OCI-M1 (cell line): ENCODE results near the gene MARCHF10.

Experiments used
- DNase-seq: peaks from one replicate; lab custom pipeline; 2025; lab: John Stamatoyannopoulos, UW

Gene MARCHF10

DNA sequence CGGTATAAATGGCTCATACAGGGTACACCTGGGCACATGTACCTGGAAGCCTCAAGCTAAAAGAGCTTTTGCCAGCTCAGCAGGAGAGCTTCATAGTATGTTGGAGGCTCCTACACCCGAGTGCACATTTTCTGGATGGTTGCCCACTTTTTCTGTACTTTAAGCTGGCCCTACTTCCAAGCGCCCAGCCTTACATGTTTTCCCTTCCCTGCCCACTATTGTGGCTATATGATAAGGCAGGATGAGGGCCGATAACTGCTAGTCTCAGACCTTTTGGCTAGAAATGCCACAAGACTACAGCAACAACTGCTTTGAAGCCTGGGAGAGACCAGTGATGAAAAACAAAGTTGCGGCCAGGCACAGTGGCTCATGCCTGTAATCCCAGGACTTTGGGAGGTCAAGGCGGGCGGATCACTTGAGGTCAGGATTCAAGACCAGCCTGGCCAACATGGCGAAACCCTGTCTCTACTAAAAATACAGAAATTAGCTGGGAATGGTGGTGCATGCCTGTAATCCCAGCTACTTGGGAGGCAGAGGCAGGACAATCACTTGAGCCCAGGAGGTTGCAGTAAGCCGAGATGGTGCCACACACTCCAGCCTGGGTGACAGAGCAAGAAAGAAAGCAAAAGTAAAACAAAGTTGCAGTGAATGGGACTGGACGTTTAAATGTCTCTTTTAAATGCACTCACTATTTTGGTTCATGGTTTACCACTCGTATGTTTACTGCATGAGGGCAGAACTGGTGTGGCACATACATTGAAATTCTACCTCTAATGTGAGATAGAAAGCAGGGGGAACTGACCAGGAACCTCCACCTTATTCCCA is 14.2 kb upstream of the MARCHF10 start:
- DNase-seq = peak; percentile 56

DNA sequence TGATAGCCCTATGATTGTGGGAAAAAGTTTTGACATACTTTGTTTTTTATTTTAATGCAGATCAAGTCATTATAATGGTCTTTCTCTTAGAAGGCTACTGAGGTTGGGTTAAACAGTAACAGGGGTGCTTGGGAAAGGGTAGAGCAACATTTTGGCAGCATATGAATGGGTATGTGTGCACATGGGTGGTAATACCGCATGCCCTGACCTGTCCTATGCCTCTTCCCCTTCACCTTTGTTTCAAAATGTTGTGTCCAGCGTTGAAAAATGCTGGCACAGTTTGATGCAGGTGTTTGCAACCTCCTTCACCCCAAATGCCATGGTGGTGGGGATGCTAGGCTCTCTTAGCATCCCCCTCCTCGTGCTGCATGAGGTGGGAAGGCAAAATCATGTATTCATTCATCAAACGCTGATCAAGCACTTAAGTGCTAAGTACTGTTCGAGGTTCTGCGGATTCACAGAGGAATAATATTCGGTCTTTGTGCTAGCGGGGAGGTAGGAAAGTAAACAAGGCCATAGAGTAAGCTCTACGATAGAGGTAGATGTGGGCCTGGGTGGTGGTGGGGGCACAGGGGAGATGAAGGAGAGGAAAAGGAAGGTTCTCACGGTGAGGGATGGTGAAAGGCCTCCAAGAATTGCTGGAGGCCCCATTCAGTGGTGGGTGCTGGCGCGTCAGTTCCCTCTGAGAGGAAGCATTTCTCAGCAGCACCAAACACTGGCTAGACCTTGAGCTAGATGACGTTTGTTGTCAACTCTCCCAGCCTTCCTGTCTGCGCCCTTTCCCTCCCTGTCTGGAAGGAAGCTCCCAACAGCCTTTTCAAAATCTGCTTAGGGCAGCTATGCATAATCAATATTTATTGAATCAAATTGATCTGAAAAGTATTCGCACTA is 13.3 kb upstream of the MARCHF10 start:
- DNase-seq = no peak

DNA sequence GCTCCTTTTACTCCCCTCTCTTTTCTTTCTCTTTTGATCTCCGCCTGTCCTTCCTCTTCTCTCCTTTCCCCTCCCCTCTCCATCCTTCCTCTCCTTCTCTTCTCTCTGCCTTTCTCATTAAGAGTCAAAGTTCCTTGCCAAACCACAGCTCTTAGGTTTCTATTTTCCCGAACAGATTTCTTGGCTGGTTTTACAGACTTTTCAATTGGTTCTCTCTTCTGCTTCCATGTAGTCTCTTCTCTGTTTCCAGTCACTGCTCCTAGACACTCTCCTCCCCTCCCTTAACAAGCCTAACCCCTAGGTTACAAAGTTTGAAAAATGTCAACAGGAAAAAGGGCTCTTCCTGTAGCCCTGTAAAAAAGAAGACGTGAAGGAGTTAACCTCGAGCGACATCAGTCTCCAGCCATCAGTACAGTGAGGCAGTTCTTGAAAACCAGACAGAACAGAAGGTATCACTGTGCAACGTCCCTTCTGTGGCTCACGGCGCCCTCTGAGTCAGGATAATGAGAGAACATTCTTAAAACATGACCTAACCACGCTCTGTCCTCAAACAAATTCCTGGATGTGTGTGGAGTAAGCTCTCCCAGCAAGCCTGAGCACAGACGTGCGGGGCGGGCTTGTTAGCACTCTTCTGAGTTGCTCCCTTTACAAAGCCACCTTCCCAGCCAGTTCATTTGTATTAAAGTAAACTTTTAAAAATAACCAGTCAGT is 11.6 kb upstream of the MARCHF10 start:
- DNase-seq = no peak

DNA sequence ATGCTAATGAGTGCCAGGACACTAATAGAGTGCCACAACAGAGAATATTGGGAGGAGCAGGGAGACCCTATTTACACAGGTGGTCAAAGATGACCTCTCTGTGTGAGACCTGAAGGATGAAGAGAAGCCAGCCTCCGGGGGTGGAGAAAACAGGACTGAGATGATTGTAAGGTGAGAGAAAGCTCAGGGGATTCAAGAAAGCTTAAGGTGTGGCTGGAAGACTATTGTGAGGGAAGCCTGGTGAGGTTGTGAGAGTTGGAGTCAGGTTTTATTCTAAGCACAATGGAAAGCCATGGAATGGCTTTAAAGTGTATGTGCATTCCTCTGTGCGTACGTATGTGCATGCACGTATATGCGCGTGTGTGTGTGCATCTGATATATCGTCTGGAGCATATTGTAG is 10.4 kb upstream of the MARCHF10 start:
- DNase-seq = no peak

DNA sequence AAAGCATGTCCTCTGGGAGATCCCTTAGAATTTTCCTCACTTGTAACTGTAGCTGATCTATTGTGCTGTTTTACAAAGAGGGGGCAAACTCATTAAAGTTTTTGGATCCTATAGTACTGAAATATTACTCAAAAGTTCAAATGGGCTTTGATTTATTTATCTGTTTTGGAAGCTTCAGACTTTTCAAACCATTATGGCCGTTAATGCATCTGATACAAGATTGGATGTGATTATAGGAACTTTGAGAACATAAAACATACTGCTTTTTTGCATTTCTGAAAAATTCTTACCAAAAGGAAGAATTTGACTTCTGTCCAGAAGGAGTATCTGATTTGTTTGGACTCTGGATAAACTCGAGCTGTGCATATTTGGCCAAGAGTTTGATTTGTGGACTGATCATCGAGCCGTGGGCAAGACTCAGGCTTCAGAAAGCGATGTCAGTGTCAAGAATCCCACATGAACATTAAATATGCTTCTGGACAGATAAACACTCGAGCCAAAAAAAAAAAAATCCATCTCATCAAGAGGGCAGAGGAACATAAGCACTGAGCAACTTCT is 8.2 kb upstream of the MARCHF10 start:
- no peak for DNase-seq

DNA sequence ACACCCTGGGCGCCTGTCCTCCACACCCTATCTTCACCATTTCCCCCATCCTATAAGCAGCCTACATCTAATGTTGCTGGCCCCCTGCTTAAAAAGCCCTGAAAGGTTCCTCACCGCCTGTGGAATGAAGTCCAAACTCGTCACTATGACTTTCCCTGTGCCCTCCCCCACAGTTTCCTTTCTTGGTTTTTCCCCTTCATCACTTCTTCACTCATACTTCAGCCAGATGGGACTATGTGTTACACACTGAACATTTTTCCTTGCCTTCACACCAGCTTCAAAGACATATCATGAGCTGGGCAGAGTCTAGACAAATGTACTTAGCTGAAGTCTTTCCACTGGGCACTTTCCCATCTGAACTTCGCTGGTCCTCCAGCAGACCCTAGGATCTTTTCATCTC is 1.5 kb upstream of the MARCHF10 start:
- no peak for DNase-seq

DNA sequence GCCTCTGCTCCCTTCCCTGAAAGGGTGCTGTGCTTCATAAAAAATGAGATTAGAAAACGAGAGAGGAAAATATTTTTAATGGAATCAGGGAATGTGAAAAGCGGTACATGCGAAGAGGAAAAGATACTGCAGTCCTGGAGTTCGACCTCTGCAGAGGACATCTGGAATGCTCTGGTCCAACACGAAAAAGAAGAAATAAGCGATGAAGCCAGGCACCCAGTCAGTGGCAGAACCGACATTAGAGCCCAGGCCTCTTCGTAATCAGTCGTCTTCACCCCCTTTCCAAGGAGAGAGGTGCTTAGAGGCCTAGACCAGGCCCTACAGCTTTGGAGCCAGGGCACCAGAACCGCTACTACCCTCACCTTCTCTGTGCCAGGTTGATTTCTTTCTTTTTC is 459 bp upstream of the MARCHF10 start:
- DNase-seq = no peak

DNA sequence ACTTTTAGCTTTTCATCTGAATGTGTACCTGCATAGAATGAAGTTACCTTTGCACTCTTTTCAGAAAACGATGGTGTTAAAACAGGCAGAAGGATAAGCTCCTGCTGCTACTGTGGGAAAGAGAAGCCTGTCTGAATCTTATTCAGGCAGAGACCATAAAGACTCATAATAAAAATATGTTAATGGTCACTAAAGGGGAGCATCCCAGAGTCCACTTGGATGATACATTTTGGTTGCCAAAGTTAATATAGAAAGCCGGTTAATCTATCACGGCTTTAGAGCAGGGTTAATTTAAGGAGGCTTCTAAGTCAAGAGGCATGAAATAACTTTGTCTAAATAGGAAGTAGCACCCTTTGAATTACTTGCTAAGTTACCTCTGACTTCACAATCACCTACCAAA is 2.9 kb downstream of the MARCHF10 start:
- no peak for DNase-seq

DNA sequence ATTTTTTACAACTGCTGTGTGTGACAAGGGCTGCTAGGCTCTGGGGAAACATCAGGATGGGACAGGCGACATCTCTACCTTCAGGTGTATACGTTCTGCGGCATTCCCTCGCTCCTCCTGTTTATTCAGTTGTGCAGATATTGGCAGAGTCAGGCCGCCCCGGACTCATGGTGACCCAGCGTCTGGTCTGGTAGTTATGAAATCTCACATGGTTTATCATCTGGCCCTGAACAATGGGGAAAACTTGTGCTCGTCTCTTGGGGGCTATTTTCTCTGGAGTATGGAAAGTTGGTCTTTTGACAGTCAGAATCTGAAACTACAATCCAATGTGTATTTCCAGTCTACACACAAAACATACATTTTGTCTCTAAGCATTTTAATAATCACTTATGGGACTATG is 3.3 kb downstream of the MARCHF10 start:
- DNase-seq = no peak

DNA sequence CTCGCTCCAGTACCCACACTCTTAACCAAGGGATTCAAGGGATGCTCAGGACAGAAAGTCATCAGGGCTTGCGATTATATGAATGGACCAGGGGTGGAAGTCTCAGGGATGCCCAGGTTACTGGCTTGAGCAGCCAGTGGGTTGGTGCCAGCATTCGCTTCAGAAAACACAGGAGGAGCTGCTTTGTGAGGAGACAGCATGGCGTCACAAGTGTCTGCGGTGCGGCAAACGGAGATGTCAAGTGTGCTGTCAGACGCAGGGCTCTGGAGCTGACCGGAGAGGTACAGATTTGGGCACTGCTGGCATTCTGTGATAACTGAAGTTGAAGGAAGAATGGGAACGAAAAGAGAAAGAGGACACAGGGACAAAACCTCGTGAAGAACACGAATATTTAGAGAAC is 4.1 kb downstream of the MARCHF10 start:
- DNase-seq = no peak

DNA sequence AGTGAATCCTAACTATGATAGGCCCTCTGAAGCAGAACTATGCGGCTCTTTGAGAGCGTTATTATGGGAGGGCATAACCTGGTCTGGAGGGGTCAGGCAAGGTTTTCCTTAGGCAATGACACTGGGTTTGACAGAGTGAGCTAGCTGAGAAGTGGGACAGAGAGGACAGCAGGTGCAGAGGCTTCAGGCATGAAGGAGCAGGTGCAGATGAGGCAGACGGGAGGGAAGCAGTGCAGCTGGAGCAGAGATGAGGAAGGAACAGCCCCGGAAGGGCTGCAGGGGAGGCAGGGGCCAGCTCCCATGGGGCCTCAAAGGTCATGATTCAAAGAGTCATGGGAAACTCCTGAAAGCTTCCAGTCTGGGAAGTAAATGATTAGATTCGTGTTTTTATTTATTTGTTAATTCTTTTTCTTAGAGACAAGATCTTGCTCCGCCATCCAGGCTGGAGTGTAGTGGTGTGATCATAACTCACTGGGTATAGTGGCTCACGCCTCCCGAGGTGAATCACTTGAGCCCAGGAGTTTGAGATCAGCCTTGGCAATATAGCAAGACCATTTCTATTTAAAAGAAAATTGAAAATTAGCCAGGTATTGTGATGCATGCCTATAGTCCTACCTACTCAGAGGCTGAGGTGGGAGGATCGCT is 5.4 kb downstream of the MARCHF10 start:
- no peak for DNase-seq

DNA sequence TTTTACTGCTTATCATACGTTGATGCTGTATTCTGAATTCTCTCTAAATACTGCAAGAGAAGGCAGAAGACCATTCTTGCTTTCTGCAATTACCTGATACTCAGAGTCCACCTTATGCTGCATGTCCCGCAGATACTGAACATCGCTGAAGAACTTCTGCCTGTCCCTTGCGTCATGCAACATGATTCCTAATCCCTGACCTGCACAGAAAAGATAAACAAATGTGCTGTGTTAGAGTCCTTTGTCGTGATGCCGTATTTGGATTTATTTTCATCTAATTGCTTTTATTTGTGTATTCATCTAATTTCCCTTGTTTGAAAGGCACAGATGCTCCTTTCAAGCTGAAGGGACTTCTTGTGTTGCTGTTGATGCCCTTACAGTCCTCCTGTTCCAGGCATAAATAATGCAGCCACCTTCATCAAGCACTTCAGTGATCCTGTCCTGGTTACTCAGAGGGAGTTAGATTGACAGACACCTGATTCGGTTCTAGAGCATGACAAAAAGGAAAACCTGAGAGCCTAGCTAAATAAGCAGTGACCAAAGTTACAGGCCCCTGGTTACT is 6.5 kb downstream of the MARCHF10 start:
- DNase-seq = no peak

DNA sequence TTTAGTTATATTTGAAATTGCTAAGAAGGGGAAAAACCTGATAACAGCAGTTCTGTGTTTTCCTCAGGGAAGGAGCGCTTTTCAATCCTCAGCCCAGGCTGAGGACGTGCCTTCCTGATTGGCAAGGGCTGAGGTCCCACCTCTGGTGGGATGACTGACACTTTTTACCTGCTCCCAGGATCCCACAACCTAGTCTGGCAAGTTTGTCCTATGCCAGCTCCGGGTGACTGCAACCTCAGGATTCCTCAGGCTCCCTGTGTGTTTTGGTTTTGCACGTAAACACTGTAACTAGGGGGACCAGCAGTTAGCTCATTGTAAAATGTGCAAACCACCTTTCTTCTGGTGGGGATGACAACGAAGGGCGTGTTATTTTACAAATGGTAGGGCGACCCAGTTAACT is 7.5 kb downstream of the MARCHF10 start:
- no peak for DNase-seq

DNA sequence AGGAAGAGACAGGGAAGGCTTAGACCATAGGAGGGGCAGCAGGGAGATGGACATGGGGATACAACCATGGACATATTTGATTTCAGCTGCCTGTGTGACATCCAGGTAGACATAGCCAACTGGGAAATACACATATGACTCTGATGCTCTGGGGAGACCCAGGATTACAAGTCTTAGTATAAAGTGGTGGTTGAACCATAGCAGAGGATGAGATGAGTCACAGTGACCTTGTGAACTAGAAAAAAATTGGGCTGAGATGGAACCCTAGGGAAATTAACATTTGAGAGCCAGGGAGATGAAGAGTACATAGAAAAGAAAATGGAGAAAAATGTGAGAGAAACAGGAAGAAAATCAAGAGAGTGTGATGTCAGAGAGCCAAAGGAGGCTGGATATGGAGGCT is 10.2 kb downstream of the MARCHF10 start:
- no peak for DNase-seq

DNA sequence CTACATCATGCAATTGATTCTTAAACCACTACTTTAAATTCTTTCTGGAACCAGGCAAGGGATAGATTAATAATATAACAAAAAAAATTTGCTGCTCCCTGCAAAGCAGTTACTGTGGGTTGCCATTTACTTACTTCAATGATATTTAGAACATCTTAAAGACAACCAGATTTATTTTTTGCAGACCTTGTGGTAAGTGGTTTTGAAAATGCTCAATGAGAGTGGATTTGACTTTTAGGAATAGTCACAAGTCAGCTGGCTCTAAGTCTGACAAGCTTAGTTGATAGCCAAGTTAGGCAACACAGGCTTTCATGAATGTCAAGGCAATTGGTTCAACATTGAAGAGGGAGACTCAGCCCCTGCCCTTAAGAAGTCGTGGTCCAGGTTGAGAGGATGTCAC is 11.8 kb downstream of the MARCHF10 start:
- no peak for DNase-seq

DNA sequence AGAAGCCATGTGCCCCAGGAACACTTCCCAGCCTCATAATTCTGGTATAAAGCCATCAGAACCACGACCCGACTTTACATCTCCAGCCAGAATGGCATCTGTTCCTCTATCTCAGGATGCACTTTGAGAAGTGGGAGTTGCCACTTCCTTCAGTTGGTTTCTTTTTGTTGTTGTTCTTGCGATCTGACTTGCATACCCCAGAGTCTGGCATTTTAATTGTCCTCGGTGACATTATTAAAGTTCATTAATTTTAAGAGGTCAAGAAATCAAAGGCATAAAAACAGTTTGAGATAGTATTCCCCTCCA is 13.5 kb downstream of the MARCHF10 start:
- DNase-seq = no peak

DNA sequence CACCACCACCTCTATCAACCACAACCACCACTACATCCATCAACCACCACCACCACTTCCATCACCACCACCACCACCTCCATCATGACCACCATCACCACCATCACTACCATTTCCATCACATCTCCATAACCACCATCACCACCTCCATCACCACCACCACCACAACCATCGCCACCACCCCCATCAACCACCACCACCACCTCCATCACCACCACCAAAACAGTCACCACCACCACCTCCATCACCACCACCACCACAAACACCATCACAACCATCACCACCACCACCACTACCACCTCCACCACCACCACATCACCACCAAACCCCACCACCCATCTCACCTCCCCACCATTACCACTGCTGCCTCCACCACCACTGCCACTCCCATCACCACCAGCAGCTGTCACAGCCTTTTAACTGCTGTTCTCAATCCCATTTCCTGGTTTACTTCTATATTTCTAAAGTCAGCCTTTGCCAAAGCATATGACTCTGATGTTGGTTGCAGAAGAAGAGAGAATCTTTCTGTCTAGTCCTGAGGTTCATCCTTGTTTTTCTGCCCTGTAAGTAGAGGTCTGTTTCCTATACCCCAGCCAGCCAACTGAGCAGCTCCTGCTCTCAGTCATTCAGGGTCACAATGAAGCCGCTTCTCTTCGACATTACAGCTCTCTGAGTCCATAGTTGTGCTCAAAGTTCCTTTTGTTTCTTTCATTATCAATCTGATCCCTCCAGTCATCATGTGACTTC is 14.0 kb downstream of the MARCHF10 start:
- no peak for DNase-seq

DNA sequence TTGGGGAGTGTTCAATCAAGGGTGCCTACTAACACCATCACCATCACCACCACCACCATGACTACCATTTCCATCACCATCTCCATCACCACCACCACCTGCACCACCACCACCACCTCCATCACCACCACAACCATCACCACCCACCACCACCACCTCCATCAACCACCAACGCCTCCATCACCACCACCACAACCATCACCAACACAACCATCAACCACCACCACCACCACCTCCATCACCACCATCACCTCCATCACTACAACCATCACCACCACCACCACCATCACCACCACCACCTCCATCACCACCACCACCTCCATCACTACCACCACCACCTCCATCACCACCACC is 15.7 kb downstream of the MARCHF10 start:
- no peak for DNase-seq

DNA sequence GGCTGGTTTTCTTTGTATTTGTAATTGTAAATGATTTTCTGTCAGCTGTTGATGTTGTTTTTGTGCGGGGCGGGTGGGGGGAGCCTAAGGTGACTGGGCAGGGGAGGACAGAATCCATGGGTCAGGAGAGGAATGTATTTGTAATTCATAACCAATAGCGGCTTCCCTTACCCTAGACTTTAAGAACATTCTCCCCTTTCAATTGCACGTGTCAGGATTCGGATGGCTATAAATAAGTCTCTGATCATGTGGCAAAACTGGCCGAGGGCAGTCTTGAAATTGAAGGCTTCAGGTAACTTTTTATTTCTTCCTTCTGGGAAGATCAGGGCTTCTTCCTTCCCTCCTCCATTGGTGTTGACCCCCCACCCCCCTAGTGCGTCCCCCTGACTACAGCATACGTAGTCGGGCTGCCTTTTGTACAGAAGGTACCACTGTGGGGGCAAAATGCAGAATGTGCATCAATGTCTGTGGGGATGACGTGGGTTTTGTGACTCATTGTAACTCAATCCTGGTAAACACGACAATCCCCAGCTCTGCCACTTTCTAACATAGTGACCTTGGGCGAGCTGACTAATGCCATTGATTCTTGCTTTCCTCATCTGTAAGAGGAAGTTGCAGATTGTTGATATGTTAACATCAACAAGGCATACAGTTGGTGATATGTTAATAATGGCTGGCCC is 16.2 kb downstream of the MARCHF10 start:
- no peak for DNase-seq

DNA sequence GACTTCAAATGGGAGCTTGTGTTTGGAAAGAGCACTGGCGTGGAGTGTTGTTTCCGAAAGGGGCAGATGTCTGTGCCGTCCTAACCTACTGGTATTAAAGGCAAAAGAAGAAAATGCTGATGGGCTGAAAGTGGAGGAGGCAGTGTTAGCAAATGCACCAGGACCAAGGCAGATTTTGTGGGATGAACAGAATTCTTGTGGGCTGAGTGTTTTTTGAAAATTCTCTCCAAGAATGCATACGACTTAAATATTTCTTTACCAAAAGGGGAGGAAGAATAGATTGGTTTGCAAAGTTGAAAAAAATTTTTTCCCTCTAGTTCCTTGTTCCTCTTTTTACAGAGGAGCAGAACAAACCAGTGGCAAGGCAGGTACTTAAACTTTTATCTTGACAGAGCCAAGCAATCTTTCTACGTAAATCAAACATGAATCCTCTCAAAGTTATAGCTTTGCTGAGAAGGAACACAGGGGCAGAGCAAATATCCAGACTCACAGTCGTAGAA is 16.8 kb downstream of the MARCHF10 start:
- DNase-seq = peak; percentile 22
